ENCODE data around the gene ENDOV. TPM values are rescaled to one million over a fixed set of nuclear protein-coding genes. Genes with fewer than 3 reads are reported as not detected.

The ENDOV gene
- polyA plus RNA-seq, 1 experiment, result 29.8 TPM

GRCh38 chr17:80485846-80486245 is 70.9 kb downstream of the ENDOV start:
- H3K4me3 ChIP-seq (ENCODE audit: low read depth, low read length), result no peak overlapping the region
- POLR2A ChIA-PET, result no interaction called here
- H3K27me3 ChIP-seq (ENCODE audit: control insufficient read depth, insufficient read depth, low read length), result peaks cover 16% of the 10 kb centered on the region
- no peak for DNase-seq (ENCODE audit: low read depth)
- no peak for TF ChIP-seq CTCF (IDR thresholded peaks at IDR 0.05; ENCODE audit: insufficient read depth, low read depth, low read length)
- CTCF ChIA-PET, result no interaction called here
- H3K36me3 ChIP-seq (ENCODE audit: control insufficient read depth, insufficient read depth, low read length), result no peaks in the 10 kb centered on the region

- no peaks in the 10 kb centered on the region for H3K36me3 ChIP-seq (ENCODE audit: control insufficient read depth, insufficient read depth, low read length)
- ChIA-PET POLR2A (no interaction called here), CTCF (interaction anchor here (1.0 to 1.1 kb wide), 2 partner anchors 9 to 90 kb away, joined by 3 to 4 read pairs; no protein-coding TSS in a partner anchor)
- H3K27me3 ChIP-seq (ENCODE audit: control insufficient read depth, insufficient read depth, low read length), result peaks cover 13% of the 10 kb centered on the region
- no peak for TF ChIP-seq CTCF (IDR thresholded peaks at IDR 0.05; ENCODE audit: insufficient read depth, low read depth, low read length)
- no peak for DNase-seq (ENCODE audit: low read depth)
- H3K4me3 ChIP-seq (ENCODE audit: low read depth, low read length), result no peak overlapping the region
These were observed 71.7 kb downstream of the ENDOV start for GRCh38 chr17:80486692-80487091.

- DNase-seq (ENCODE audit: low read depth), result no peak
- no peak overlapping the region for H3K4me3 ChIP-seq (ENCODE audit: low read depth, low read length)
- TF ChIP-seq CTCF (IDR thresholded peaks at IDR 0.05; ENCODE audit: insufficient read depth, low read depth, low read length), result no peak
- no peaks in the 10 kb centered on the region for H3K36me3 ChIP-seq (ENCODE audit: control insufficient read depth, insufficient read depth, low read length)
- ChIA-PET CTCF (interaction anchor here (1.1 kb wide), 1 partner anchor 10 kb away, joined by 4 read pairs; no protein-coding TSS in a partner anchor), POLR2A (no interaction called here)
- peaks cover 10% of the 10 kb centered on the region for H3K27me3 ChIP-seq (ENCODE audit: control insufficient read depth, insufficient read depth, low read length)
These were observed 72.5 kb downstream of the ENDOV start for GRCh38 chr17:80487511-80487910.

Small RNAs within 50 kb of the gene (small RNA-seq; reads per million reads assigned to genes)
- not detected for gene MIR4730 (ENCODE audit: insufficient read length, low read depth, low replicate concordance)

Other genes with a start within 250 kb of the ENDOV start
- gene CARD14, start 245.1 kb upstream of the ENDOV start, polyA plus RNA-seq (2011; rRNA removed), result not detected in 2 replicates
- 26.3 and 44.4 TPM in 2 replicates for gene SGSH, start 194.8 kb upstream of the ENDOV start, polyA plus RNA-seq (2011; rRNA removed)
- gene SLC26A11, start 194.7 kb upstream of the ENDOV start, polyA plus RNA-seq (2011; rRNA removed), result 10.6 and 17.1 TPM in 2 replicates
- gene RNF213, start 154.3 kb upstream of the ENDOV start, polyA plus RNA-seq (2011; rRNA removed), result 38.2 and 53.1 TPM in 2 replicates
- gene NPTX1, start 61.4 kb downstream of the ENDOV start, polyA plus RNA-seq (2011; rRNA removed), result 0.21 and 0.43 TPM in 2 replicates
- gene RPTOR, start 129.7 kb downstream of the ENDOV start, polyA plus RNA-seq (2011; rRNA removed), result 5.5 and 10.8 TPM in 2 replicates

All from BJ (cell line).